ENCODE data around the gene TESPA1. TPM values are rescaled to one million over a fixed set of nuclear protein-coding genes. Genes with fewer than 3 reads are reported as not detected.
A peak's percentile ranks its signal among the peaks of the same experiment; 100 is the strongest.

TESPA1 gene
- total and polyA plus RNA-seq, 9 of the 15 experiments (the other 6 are each of a cell fraction or from before 2014, with no cell fraction given), result 0.72 to 7.1 (median 2.4) TPM

- no peak overlapping the region for H3K27ac ChIP-seq (ENCODE audit: extremely low read depth, low read depth, low read length)
- FAIRE-seq (no peak), DNase-seq (ENCODE audit: extremely low read depth in 1 of 4, low spot score in 3 of 4) (no peak), ATAC-seq (no peak)
- ChIA-PET POLR2A (interaction anchor here (0.6 kb wide), 1 partner anchor 58 kb away, joined by 4 read pairs; no protein-coding TSS in a partner anchor), CTCF (ENCODE audit: low intra/inter-chr PET ratio) (no interaction called here)
- no peak overlapping the region; the same call in 1 of the 2 replicates for H2AFZ ChIP-seq (ENCODE audit: low read depth, low read length)
- intact Hi-C loops (cut with micrococcal nuclease), result no loop called here
- H3K9me1 ChIP-seq (ENCODE audit: control insufficient read depth, insufficient read depth, low read length), result no peaks in the 10 kb centered on the region
- H3K9me3 ChIP-seq (replicated peaks; ENCODE audit: control insufficient read depth, insufficient read depth, low read depth, low read length), result no peaks in the 10 kb centered on the region
- no TSS peak for BruUV-seq (replicated peaks)
- TF ChIP-seq BRD4 (IDR thresholded peaks at IDR 0.05) (no peak), PTRF (tag; IDR thresholded peaks at IDR 0.05) (no peak), BHLHE40 (IDR thresholded peaks at IDR 0.05; ENCODE audit: low read length) (no peak), MTA3 (IDR thresholded peaks at IDR 0.05; ENCODE audit: borderline replicate concordance) (no peak)
- TF ChIP-seq, protein P1, sequence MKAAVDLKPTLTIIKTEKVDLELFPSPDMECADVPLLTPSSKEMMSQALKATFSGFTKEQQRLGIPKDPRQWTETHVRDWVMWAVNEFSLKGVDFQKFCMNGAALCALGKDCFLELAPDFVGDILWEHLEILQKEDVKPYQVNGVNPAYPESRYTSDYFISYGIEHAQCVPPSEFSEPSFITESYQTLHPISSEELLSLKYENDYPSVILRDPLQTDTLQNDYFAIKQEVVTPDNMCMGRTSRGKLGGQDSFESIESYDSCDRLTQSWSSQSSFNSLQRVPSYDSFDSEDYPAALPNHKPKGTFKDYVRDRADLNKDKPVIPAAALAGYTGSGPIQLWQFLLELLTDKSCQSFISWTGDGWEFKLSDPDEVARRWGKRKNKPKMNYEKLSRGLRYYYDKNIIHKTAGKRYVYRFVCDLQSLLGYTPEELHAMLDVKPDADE (conservative IDR thresholded peaks at IDR 0.05; ENCODE audit: control insufficient read depth, low read depth, low read length), result no peak
- no peak overlapping the region for H3K9ac ChIP-seq (ENCODE audit: insufficient read depth in 1 of 2, low read depth in 2 of 2, low read length in 2 of 2)
- no peaks in the 10 kb centered on the region for H3K79me2 ChIP-seq (ENCODE audit: control insufficient read depth, insufficient read depth, low read length)
- 63% methylated on average over 3 of the region's 3 CpGs for WGBS (ENCODE audit: insufficient coverage, low coverage, missing lambda C conversion rate)
- no peaks in the 10 kb centered on the region for H3K27me3 ChIP-seq (ENCODE audit: control insufficient read depth in 2 of 2, insufficient read depth in 2 of 2, low read length in 2 of 2)
- peaks cover 8 to 31% of the 10 kb centered on the region in 2 experiments; a peak in 4 of 5 replicates for H3K4me1 ChIP-seq (replicated peaks in 1 of 2; ENCODE audit: control insufficient read depth in 2 of 2, insufficient read depth in 2 of 2, low read length in 2 of 2)
- no peak overlapping the region for H3K4me3 ChIP-seq
- no peaks in the 10 kb centered on the region for H3K36me3 ChIP-seq (ENCODE audit: control insufficient read depth, insufficient read depth, low read length)
- no peaks in the 10 kb centered on the region for H4K20me1 ChIP-seq (replicated peaks; ENCODE audit: control insufficient read depth, insufficient read depth, low read length)
- in situ Hi-C loops (cut with MboI), result no loop called here
- no peak overlapping the region for H3K4me2 ChIP-seq (ENCODE audit: insufficient read depth, low read length)
Observed at GRCh38 chr12:54973556-54973955, 11.0 kb downstream of the TESPA1 start.

- TF ChIP-seq PML (IDR thresholded peaks at IDR 0.05; ENCODE audit: low read length) (no peak), RFX1 (IDR thresholded peaks at IDR 0.05) (peak; percentile 7; the same call in 1 of the 2 replicates)
- no peak for FAIRE-seq
- no peaks in the 10 kb centered on the region for H4K20me1 ChIP-seq (replicated peaks; ENCODE audit: control insufficient read depth, insufficient read depth, low read length)
- H2AFZ ChIP-seq (ENCODE audit: low read depth, low read length), result no peak overlapping the region
- no peaks in the 10 kb centered on the region for H3K36me3 ChIP-seq (ENCODE audit: control insufficient read depth, insufficient read depth, low read length)
- no peaks in the 10 kb centered on the region for H3K9me3 ChIP-seq (replicated peaks; ENCODE audit: control insufficient read depth, insufficient read depth, low read depth, low read length)
- CTCF ChIA-PET (ENCODE audit: low intra/inter-chr PET ratio), result no interaction called here
- H3K79me2 ChIP-seq (ENCODE audit: control insufficient read depth, insufficient read depth, low read length), result no peaks in the 10 kb centered on the region
- H3K9ac ChIP-seq (ENCODE audit: insufficient read depth in 1 of 2, low read depth in 2 of 2, low read length in 2 of 2), result no peak overlapping the region
- 54% methylated on average over 3 of the region's 3 CpGs for WGBS (ENCODE audit: insufficient coverage, low coverage, missing lambda C conversion rate)
- H3K4me3 ChIP-seq, result no peak overlapping the region
- no TSS peak for BruUV-seq (replicated peaks)
- no peak overlapping the region for H3K4me2 ChIP-seq (ENCODE audit: insufficient read depth, low read length)
- H3K27me3 ChIP-seq (ENCODE audit: control insufficient read depth in 2 of 2, insufficient read depth in 2 of 2, low read length in 2 of 2), result no peaks in the 10 kb centered on the region
- no peak overlapping the region for H3K27ac ChIP-seq (ENCODE audit: extremely low read depth, low read depth, low read length)
- in situ Hi-C loops (cut with MboI) (no loop called here), intact Hi-C loops (cut with micrococcal nuclease) (no loop called here)
- peaks cover 4 to 21% of the 10 kb centered on the region in 2 experiments for H3K4me1 ChIP-seq (replicated peaks in 1 of 2; ENCODE audit: control insufficient read depth in 2 of 2, insufficient read depth in 2 of 2, low read length in 2 of 2)
- no peak for DNase-seq (ENCODE audit: extremely low read depth in 1 of 4, low spot score in 3 of 4)
- no peak for ATAC-seq
- no peaks in the 10 kb centered on the region for H3K9me1 ChIP-seq (ENCODE audit: control insufficient read depth, insufficient read depth, low read length)
- POLR2A ChIA-PET, result interaction anchor here (0.7 to 1.5 kb wide), 4 partner anchors 10 to 268 kb away, joined by 3 to 4 read pairs (median 3); partner anchors contain the start of gene TESPA1
Observed at GRCh38 chr12:54970741-54971140, 13.8 kb downstream of the TESPA1 start.
